Muscle of arm (tissue), 12 donors: ENCODE results near the gene ZNF407. TPM values are rescaled to one million over a fixed set of nuclear protein-coding genes. Genes with fewer than 3 reads are reported as not detected.
"Not testable (repeated sequence)": the region's sequence is repeated elsewhere in the genome, so short reads cannot be mapped to it uniquely, and the experiment has no call there.

Experiments
- DNase-seq: peaks from one replicate; pipeline ENCODE4 v3.0.0-alpha.2; 2013
- polyA plus RNA-seq, 12 donors: library from polyadenylated mRNA; unstranded; fragments of 120-200 nt; gene quantifications; one replicate each; pipeline ENCODE4 v1.2.1, GENCODE V29; 2013; ENCODE audit not compliant: insufficient read length in 12 of 12

The ZNF407 gene
- polyA plus RNA-seq, 12 donors = 5.5 to 7.3 (median 6.4) TPM; not detected in 1

GRCh38 chr18:74957588-74958224 lies 360.0 kb downstream of the ZNF407 start:
- no peak for DNase-seq

GRCh38 chr18:74959216-74959615 lies 361.5 kb downstream of the ZNF407 start:
- DNase-seq = no peak

GRCh38 chr18:74961596-74961995 lies 363.9 kb downstream of the ZNF407 start:
- no peak for DNase-seq

- peak; percentile 27 for DNase-seq
Observed at GRCh38 chr18:74963820-74964446, 366.3 kb downstream of the ZNF407 start.

- no peak for DNase-seq
Observed at GRCh38 chr18:74965682-74966081, 368.0 kb downstream of the ZNF407 start.

- no peak for DNase-seq
Observed at GRCh38 chr18:74967438-74967837, 369.8 kb downstream of the ZNF407 start.

GRCh38 chr18:74967979-74968378 lies 370.3 kb downstream of the ZNF407 start:
- no peak for DNase-seq

- not testable (repeated sequence) for DNase-seq
Observed at GRCh38 chr18:74971358-74971757, 373.7 kb downstream of the ZNF407 start.

GRCh38 chr18:74971776-74972175 lies 374.1 kb downstream of the ZNF407 start:
- not testable (repeated sequence) for DNase-seq

GRCh38 chr18:74972354-74972753 lies 374.7 kb downstream of the ZNF407 start:
- DNase-seq = no peak

GRCh38 chr18:74975001-74975400 lies 377.3 kb downstream of the ZNF407 start:
- no peak for DNase-seq

GRCh38 chr18:74976331-74976909 lies 378.8 kb downstream of the ZNF407 start:
- no peak for DNase-seq

- DNase-seq = no peak
Observed at GRCh38 chr18:74977041-74977440, 379.4 kb downstream of the ZNF407 start.

- DNase-seq = no peak
Observed at GRCh38 chr18:74980669-74981068, 383.0 kb downstream of the ZNF407 start.

- DNase-seq = no peak
Observed at GRCh38 chr18:74981476-74981875, 383.8 kb downstream of the ZNF407 start.

GRCh38 chr18:74982946-74983635 lies 385.4 kb downstream of the ZNF407 start:
- no peak for DNase-seq

- no peak for DNase-seq
Observed at GRCh38 chr18:74989134-74989533, 391.5 kb downstream of the ZNF407 start.

GRCh38 chr18:74990563-74991081 lies 393.0 kb downstream of the ZNF407 start:
- no peak for DNase-seq

- DNase-seq = no peak
Observed at GRCh38 chr18:74994502-74995418, 397.1 kb downstream of the ZNF407 start.

- no peak for DNase-seq
Observed at GRCh38 chr18:74995419-74995736, 397.7 kb downstream of the ZNF407 start.

- no peak for DNase-seq
Observed at GRCh38 chr18:74996055-74996454, 398.4 kb downstream of the ZNF407 start.

- no peak for DNase-seq
Observed at GRCh38 chr18:74996996-74997395, 399.3 kb downstream of the ZNF407 start.
